K562 (cell line): ENCODE results near the gene SRSF1. TPM values are rescaled to one million over a fixed set of nuclear protein-coding genes. Genes with fewer than 3 reads are reported as not detected.
A peak's percentile ranks its signal among the peaks of the same experiment; 100 is the strongest.

Experiments
- ATAC-seq: fragments of 200-7000 bp; cut with Tn5 transposase; 3 replicates; pipeline ENCODE4 v1.9.1; 2020; ENCODE audit warnings: moderate library complexity
- BruUV-seq: library from RNA; stranded (reverse); fragments of 400-500 nt; replicated peaks from 2 replicates; lab custom pipeline; 2021; lab: Mats Ljungman, UMichigan
- CTCF ChIA-PET: fragments of 300-600 bp; formaldehyde crosslinking; extraction: SDS; loops from one replicate; lab custom pipeline; 2021; ENCODE audit warnings: low intra/inter-chr PET ratio; lab: Yijun Ruan, JAX
- POLR2A ChIA-PET: fragments of 300-600, 350-650 bp; sonication (Branson Sonifier 250); formaldehyde crosslinking; extraction: SDS; loops from one replicate; lab custom pipeline; 2021; ENCODE audit warnings: antibody characterized with exemption, inconsistent platforms; lab: Yijun Ruan, JAX
- DNase-seq, 4 experiments: peaks; one replicate each; pipeline versions ENCODE4 v3.0.0 to v3.0.0-alpha.2; 2011 to 2018; ENCODE audit warnings: low spot score in 3 of 4, mixed read lengths in 3 of 4; ENCODE audit errors: extremely low read depth in 1 of 4
- FAIRE-seq: peaks from 2 replicates; lab custom pipeline; 2011; peaks lifted over from hg19 to GRCh38; lab: Jason Lieb, UNC
- H2AFZ ChIP-seq: 2 replicates; pipeline ENCODE4 v1.6.0; 2011; ENCODE audit warnings: low read depth, low read length, control low read depth, inconsistent platforms
- H3K27ac ChIP-seq: fragments of 200-600 bp; 3 replicates; pipeline ENCODE4 v1.8.0; 2011; ENCODE audit warnings: low read depth, mild to moderate bottlenecking, control low read depth, inconsistent platforms, low read length, moderate library complexity, mixed read lengths; ENCODE audit errors: extremely low read depth
- H3K27me3 ChIP-seq, 2 experiments: fragments of 300-600 bp in 1 of 2; 2 replicates in 1 of 2; 3 replicates in 1 of 2; pipeline versions ENCODE4 v1.6.0 to v1.8.0; 2011; ENCODE audit warnings: inconsistent platforms in 2 of 2, low read length in 2 of 2, mild to moderate bottlenecking in 1 of 2, mixed read lengths in 1 of 2, moderate library complexity in 1 of 2; ENCODE audit not compliant: control insufficient read depth in 2 of 2, insufficient read depth in 2 of 2
- H3K36me3 ChIP-seq: fragments of 300-600 bp; 3 replicates; pipeline ENCODE4 v1.8.0; 2011; ENCODE audit warnings: mild to moderate bottlenecking, low read length, inconsistent platforms; ENCODE audit not compliant: control insufficient read depth, insufficient read depth
- H3K4me1 ChIP-seq, 2 experiments: fragments of 200-600 bp in 1 of 2; replicated peaks in 1 of 2; 2 replicates in 1 of 2; 3 replicates in 1 of 2; pipeline versions ENCODE4 v1.5.1 to v1.8.0; 2011; ENCODE audit warnings: inconsistent platforms in 2 of 2, low read length in 2 of 2, mild to moderate bottlenecking in 1 of 2, mixed read lengths in 1 of 2, moderate library complexity in 1 of 2; ENCODE audit not compliant: control insufficient read depth in 2 of 2, insufficient read depth in 2 of 2
- H3K4me2 ChIP-seq: 2 replicates; pipeline ENCODE4 v1.6.1; 2011; ENCODE audit warnings: low read length, control low read depth, inconsistent platforms, mixed read lengths; ENCODE audit not compliant: insufficient read depth
- H3K4me3 ChIP-seq: fragments of 200-600 bp; sonication (generic), shearing (Covaris generic); 2 replicates; pipeline ENCODE4 v1.5.1; 2016; ENCODE audit warnings: control low read depth, inconsistent platforms
- H3K79me2 ChIP-seq: fragments of 200-600 bp; 3 replicates; pipeline ENCODE4 v1.8.0; 2011; ENCODE audit warnings: low read length, inconsistent platforms; ENCODE audit not compliant: control insufficient read depth, insufficient read depth
- H3K9ac ChIP-seq, 2 experiments: 2 replicates each; pipeline versions ENCODE4 v1.6.0 to v1.6.1; 2011; ENCODE audit warnings: low read depth in 2 of 2, low read length in 2 of 2, control low read depth in 1 of 2, inconsistent platforms in 1 of 2, mild to moderate bottlenecking in 1 of 2, mixed read lengths in 1 of 2; ENCODE audit not compliant: insufficient read depth in 1 of 2
- H3K9me1 ChIP-seq: one replicate; pipeline ENCODE4 v1.6.0; 2011; ENCODE audit warnings: inconsistent platforms, mild to moderate bottlenecking, low read length, moderate library complexity; ENCODE audit not compliant: control insufficient read depth, insufficient read depth
- H3K9me3 ChIP-seq: replicated peaks from 2 replicates; pipeline ENCODE4 v1.5.1; 2011; ENCODE audit warnings: low read depth, low read length, inconsistent platforms; ENCODE audit not compliant: control insufficient read depth, insufficient read depth
- H4K20me1 ChIP-seq: replicated peaks from 2 replicates; pipeline ENCODE4 v1.6.1; 2011; ENCODE audit warnings: low read length, inconsistent platforms, mixed read lengths; ENCODE audit not compliant: control insufficient read depth, insufficient read depth
- ERF ChIP-seq: fragments of 450-650 bp; formaldehyde crosslinking; IDR thresholded peaks from 2 replicates; pipeline ENCODE4 v1.4.0; 2020; ENCODE audit warnings: mild to moderate bottlenecking, mixed read lengths
- GATAD2A ChIP-seq: fragments of 450-650 bp; IDR thresholded peaks from 2 replicates; pipeline ENCODE4 v1.6.1; 2017
- HNRNPUL1 ChIP-seq: fragments of 200-400 bp; formaldehyde crosslinking; IDR thresholded peaks from 2 replicates; pipeline ENCODE4 v1.6.1; 2017; ENCODE audit warnings: low read length
- KDM5B ChIP-seq: fragments of 200-600 bp; sonication (generic); IDR thresholded peaks from 2 replicates; pipeline ENCODE4 v1.6.1; 2012; ENCODE audit warnings: low read depth, mild to moderate bottlenecking, moderate library complexity, low read length, control low read depth, inconsistent platforms; ENCODE audit not compliant: insufficient replicate concordance
- MEF2A ChIP-seq: IDR thresholded peaks from 2 replicates; pipeline ENCODE4 v1.6.1; 2011; ENCODE audit warnings: low read depth, mild to moderate bottlenecking, low read length, moderate library complexity; ENCODE audit not compliant: control insufficient read depth
- RBM17 ChIP-seq: fragments of 200-400 bp; formaldehyde crosslinking; IDR thresholded peaks from 2 replicates; pipeline ENCODE4 v1.6.1; 2017; ENCODE audit warnings: low read depth, mild to moderate bottlenecking, low read length, borderline replicate concordance
- SIN3A ChIP-seq, 2 experiments: fragments of 150-350 bp in 1 of 2; IDR thresholded peaks; 2 replicates each; pipeline ENCODE4 v1.6.1; 2011 to 2016; ENCODE audit warnings: borderline replicate concordance in 2 of 2, low read depth in 2 of 2, low read length in 2 of 2, mild to moderate bottlenecking in 2 of 2, moderate library complexity in 2 of 2; ENCODE audit not compliant: control insufficient read depth in 1 of 2
- TAF1 ChIP-seq: IDR thresholded peaks from 2 replicates; pipeline ENCODE4 v1.6.1; 2011; ENCODE audit warnings: mild to moderate bottlenecking, low read length, moderate library complexity; ENCODE audit not compliant: insufficient read depth, control insufficient read depth, severe bottlenecking; ENCODE audit errors: extremely low read depth
- ZNF134 ChIP-seq: fragments of 250-450 bp; sonication (Bioruptor Pico); conservative IDR thresholded peaks from 2 replicates; pipeline ENCODE4 v1.4.0; 2020
- ZNF140 ChIP-seq: fragments of 250-450 bp; sonication (Bioruptor Pico); IDR thresholded peaks from 2 replicates; pipeline ENCODE4 v1.8.0; 2021; ENCODE audit warnings: moderate library complexity, mild to moderate bottlenecking, inconsistent platforms
- ZNF23 ChIP-seq: fragments of 250-450 bp; sonication (Bioruptor Pico); IDR thresholded peaks from 2 replicates; pipeline ENCODE4 v1.4.0; 2020; ENCODE audit warnings: mild to moderate bottlenecking
- WGBS: fragments of 100-300 bp; shearing (Covaris generic); methylation state at CpG from one replicate; pipeline ENCODE4 v1.1.6; 2016; ENCODE audit warnings: low coverage, mixed read lengths; ENCODE audit not compliant: insufficient coverage; ENCODE audit errors: missing lambda C conversion rate; 5-methylcytosine and 5-hydroxymethylcytosine counted together
- in situ Hi-C: fragments of 300-500 bp; cut with MboI; formaldehyde crosslinking; loops from 4 replicates; pipeline ENCODE4 v1.15.0; 2018; ENCODE audit warnings: inconsistent platforms, mixed read lengths
- intact Hi-C: fragments of 100-400 bp; cut with micrococcal nuclease; formaldehyde crosslinking; loops from 2 replicates; pipeline ENCODE4 v1.14.2; 2022
- polyA plus RNA-seq, 8 experiments: library from polyadenylated mRNA; depleted of rRNA in 4 of 8; stranded (reverse) in 5 of 8; unstranded in 3 of 8; fragments of >200 nt; fragmentation: Nextera tagmentation in 2 of 8; fragmentation: Illumina TruSeq in 1 of 8; extraction: Ambion mirVana in 2 of 8; extraction: Trizol in 1 of 8; gene quantifications; 2 replicates each; pipeline versions ENCODE4 v1.2.1 to v1.2.3, GENCODE V29; 2011 to 2014; ENCODE audit warnings: inconsistent platforms in 1 of 8, missing spikeins in 1 of 8
- total RNA-seq, 7 experiments: library from RNA; depleted of rRNA in 6 of 7; stranded (reverse); fragments of >200 nt in 6 of 7; fragmentation: Illumina TruSeq in 2 of 7; extraction: Trizol in 2 of 7; gene quantifications; 2 replicates each; pipeline versions ENCODE4 v1.2.1 to v1.2.3, GENCODE V29; 2011 to 2021; ENCODE audit warnings: low replicate concordance in 1 of 7
- TF ChIP-seq, protein P1 (sequence below): fragments of 250-450 bp; sonication (Bioruptor Pico); IDR thresholded peaks from 2 replicates; pipeline ENCODE4 v1.5.0; 2021; ENCODE audit warnings: mild to moderate bottlenecking, borderline replicate concordance
- TF ChIP-seq, protein P2 (sequence below): sonication (generic); formaldehyde crosslinking; IDR thresholded peaks from 2 replicates; pipeline ENCODE4 v1.8.0; 2023; ENCODE audit warnings: mild to moderate bottlenecking, missing genetic modification reagents

Gene SRSF1
- total and polyA plus RNA-seq, 9 of the 15 experiments (the other 6 are each of a cell fraction or from before 2014, with no cell fraction given), result 77.8 to 559 (median 442) TPM

GRCh38 chr17:58005728-58006559 is 1.1 kb downstream of the SRSF1 start:
- intact Hi-C loops (loop anchor here (1.0 kb wide), 1 partner anchor 78 kb away; no protein-coding TSS in a partner anchor), in situ Hi-C loops (loop anchor here (5.0 kb wide), 1 partner anchor 91 kb away; no protein-coding TSS in a partner anchor)
- H3K27ac ChIP-seq, result peak overlapping the region; percentile 100
- BruUV-seq, result no TSS peak
- CTCF ChIA-PET, result interaction anchor here (0.5 kb wide), 1 partner anchor 146 kb away, joined by 3 read pairs; no protein-coding TSS in a partner anchor
- no peaks in the 10 kb centered on the region; the same call in 1 of the 2 replicates for H3K9me3 ChIP-seq
- POLR2A ChIA-PET, result interaction anchor here (0.5 to 4.3 kb wide), 17 partner anchors 10 to 161 kb away, joined by 3 to 82 read pairs (median 4); partner anchors contain the start of genes DYNLL2, MRPS23 and VEZF1
- peaks cover 57% of the 10 kb centered on the region for H3K36me3 ChIP-seq
- ATAC-seq, result peak; percentile 34
- peak overlapping the region; percentile 99 for H3K4me2 ChIP-seq
- H3K9ac ChIP-seq, result peak overlapping the region; percentile 100
- peaks cover 38% of the 10 kb centered on the region for H4K20me1 ChIP-seq
- under 1% methylated on average over 19 of the region's 36 CpGs for WGBS
- no peaks in the 10 kb centered on the region for H3K27me3 ChIP-seq
- peaks cover 67% of the 10 kb centered on the region for H3K79me2 ChIP-seq
- no peaks in the 10 kb centered on the region for H3K9me1 ChIP-seq
- FAIRE-seq, result no peak
- peak in 1 of 4 experiments; percentile 37 for DNase-seq
- peak overlapping the region; percentile 94 for H3K4me3 ChIP-seq
- no peak overlapping the region for H2AFZ ChIP-seq
- H3K4me1 ChIP-seq, result peaks cover 4 to 24% of the 10 kb centered on the region in 2 experiments; a peak in 3 of 5 replicates
- TF ChIP-seq, protein P1, sequence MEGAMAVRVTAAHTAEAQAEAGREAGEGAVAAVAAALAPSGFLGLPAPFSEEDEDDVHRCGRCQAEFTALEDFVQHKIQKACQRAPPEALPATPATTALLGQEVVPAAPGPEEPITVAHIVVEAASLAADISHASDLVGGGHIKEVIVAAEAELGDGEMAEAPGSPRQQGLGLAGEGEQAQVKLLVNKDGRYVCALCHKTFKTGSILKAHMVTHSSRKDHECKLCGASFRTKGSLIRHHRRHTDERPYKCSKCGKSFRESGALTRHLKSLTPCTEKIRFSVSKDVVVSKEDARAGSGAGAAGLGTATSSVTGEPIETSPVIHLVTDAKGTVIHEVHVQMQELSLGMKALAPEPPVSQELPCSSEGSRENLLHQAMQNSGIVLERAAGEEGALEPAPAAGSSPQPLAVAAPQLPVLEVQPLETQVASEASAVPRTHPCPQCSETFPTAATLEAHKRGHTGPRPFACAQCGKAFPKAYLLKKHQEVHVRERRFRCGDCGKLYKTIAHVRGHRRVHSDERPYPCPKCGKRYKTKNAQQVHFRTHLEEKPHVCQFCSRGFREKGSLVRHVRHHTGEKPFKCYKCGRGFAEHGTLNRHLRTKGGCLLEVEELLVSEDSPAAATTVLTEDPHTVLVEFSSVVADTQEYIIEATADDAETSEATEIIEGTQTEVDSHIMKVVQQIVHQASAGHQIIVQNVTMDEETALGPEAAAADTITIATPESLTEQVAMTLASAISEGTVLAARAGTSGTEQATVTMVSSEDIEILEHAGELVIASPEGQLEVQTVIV (CRISPR knock-in tag), result no peak
- TF ChIP-seq HNRNPUL1 (no peak), MEF2A (no peak), ERF (CRISPR knock-in tag) (no peak), ZNF23 (CRISPR knock-in tag) (no peak), ZNF140 (no peak), TAF1 (no peak), KDM5B (peak; percentile 12), SIN3A (IDR thresholded peaks at IDR 0.05; ENCODE audit: borderline replicate concordance in 2 of 2, control insufficient read depth in 1 of 2, low read depth in 2 of 2, low read length in 2 of 2) (0 out of 4 replicates have a peak, but pooled peaks have one; percentile 18 to 35), RBM17 (no peak), ZNF134 (CRISPR knock-in tag) (no peak), GATAD2A (0 out of 2 replicates have a peak, but pooled peaks have one; percentile 24)
- TF ChIP-seq, protein P2, sequence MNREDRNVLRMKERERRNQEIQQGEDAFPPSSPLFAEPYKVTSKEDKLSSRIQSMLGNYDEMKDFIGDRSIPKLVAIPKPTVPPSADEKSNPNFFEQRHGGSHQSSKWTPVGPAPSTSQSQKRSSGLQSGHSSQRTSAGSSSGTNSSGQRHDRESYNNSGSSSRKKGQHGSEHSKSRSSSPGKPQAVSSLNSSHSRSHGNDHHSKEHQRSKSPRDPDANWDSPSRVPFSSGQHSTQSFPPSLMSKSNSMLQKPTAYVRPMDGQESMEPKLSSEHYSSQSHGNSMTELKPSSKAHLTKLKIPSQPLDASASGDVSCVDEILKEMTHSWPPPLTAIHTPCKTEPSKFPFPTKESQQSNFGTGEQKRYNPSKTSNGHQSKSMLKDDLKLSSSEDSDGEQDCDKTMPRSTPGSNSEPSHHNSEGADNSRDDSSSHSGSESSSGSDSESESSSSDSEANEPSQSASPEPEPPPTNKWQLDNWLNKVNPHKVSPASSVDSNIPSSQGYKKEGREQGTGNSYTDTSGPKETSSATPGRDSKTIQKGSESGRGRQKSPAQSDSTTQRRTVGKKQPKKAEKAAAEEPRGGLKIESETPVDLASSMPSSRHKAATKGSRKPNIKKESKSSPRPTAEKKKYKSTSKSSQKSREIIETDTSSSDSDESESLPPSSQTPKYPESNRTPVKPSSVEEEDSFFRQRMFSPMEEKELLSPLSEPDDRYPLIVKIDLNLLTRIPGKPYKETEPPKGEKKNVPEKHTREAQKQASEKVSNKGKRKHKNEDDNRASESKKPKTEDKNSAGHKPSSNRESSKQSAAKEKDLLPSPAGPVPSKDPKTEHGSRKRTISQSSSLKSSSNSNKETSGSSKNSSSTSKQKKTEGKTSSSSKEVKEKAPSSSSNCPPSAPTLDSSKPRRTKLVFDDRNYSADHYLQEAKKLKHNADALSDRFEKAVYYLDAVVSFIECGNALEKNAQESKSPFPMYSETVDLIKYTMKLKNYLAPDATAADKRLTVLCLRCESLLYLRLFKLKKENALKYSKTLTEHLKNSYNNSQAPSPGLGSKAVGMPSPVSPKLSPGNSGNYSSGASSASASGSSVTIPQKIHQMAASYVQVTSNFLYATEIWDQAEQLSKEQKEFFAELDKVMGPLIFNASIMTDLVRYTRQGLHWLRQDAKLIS, result no peak
